ENCODE data around the gene PRR16.

GRCh38 chr5:120610145-120610544 lies 146.0 kb downstream of the PRR16 start:
- TF ChIP-seq POLR2A (IDR thresholded peaks at IDR 0.05; ENCODE audit: low read depth, low read length) (no peak), TAF1 (IDR thresholded peaks at IDR 0.05; ENCODE audit: low read depth, low read length) (no peak), POLR2AphosphoS5 (IDR thresholded peaks at IDR 0.05; ENCODE audit: low read depth, low read length) (no peak), POU2F2 (IDR thresholded peaks at IDR 0.05; ENCODE audit: low read depth, low read length) (no peak)
